ENCODE results near the gene PATL2. TPM values are rescaled to one million over a fixed set of nuclear protein-coding genes. Genes with fewer than 3 reads are reported as not detected.

PATL2 gene
- total and polyA plus RNA-seq, 2 experiments from 2014 or later = 0.77 to 0.85 TPM

DNA sequence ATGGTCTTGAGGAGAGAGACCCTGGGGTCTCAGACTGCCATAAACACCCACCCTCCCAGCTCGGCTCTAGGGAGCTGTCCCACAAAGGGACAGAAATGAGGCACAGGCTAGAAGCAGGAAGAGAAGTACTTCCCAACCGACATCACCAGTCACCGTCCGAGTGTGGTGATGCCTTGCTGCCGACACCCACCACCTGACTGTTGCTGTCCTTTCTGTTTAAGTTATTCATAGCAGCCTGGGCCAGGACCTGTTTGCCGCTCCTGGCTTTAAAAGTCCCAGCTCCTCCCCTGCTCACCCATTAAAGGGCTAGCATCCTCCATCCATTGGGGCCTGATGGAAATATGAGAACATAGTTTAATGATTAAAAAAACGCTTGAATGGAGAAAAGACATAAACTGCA lies 34.4 kb downstream of the PATL2 start:
- WGBS (ENCODE audit: low lambda C conversion rate, missing lambda C conversion rate) = 74% methylated on average over 7 of the region's 7 CpGs
- DNase-seq (ENCODE audit: low spot score) = no peak
- no peak overlapping the region for H3K27ac ChIP-seq

GRCh38 chr15:44675911-44676310 lies 35.2 kb downstream of the PATL2 start:
- WGBS (ENCODE audit: low lambda C conversion rate, missing lambda C conversion rate) = 88% methylated on average over 5 of the region's 5 CpGs

More for the DNA sequence above, 34.4 kb downstream of the PATL2 start:
- Histone ChIP-seq H3K4me3 (no peak overlapping the region), H3K79me2 (no peaks in the 10 kb centered on the region), H3K27me3 (no peaks in the 10 kb centered on the region), H3K4me2 (no peak overlapping the region), H2AFZ (no peak overlapping the region), H3K9me3 (ENCODE audit: low read depth) (no peaks in the 10 kb centered on the region), H3K9me2 (replicated peaks; ENCODE audit: insufficient read depth) (no peaks in the 10 kb centered on the region), H3K36me3 (replicated peaks; ENCODE audit: insufficient read depth, low read depth) (no peaks in the 10 kb centered on the region), H4K20me1 (ENCODE audit: insufficient read depth, poor library complexity, severe bottlenecking) (no peaks in the 10 kb centered on the region), H3K4me1 (ENCODE audit: insufficient read depth) (no peaks in the 10 kb centered on the region)
- no peak for TF ChIP-seq EZH2phosphoT487 (IDR thresholded peaks at IDR 0.05; ENCODE audit: low read depth, severe bottlenecking, unreplicated experiment)
- no peak for TF ChIP-seq CTCF (IDR thresholded peaks at IDR 0.05; ENCODE audit: poor library complexity)
- no peak for TF ChIP-seq EZH2 (IDR thresholded peaks at IDR 0.05; ENCODE audit: borderline replicate concordance)

GRCh38 chr15:44673639-44674038 lies 37.5 kb downstream of the PATL2 start:
- Histone ChIP-seq H3K79me2 (no peaks in the 10 kb centered on the region), H2AFZ (no peak overlapping the region), H3K4me2 (no peak overlapping the region), H3K27me3 (no peaks in the 10 kb centered on the region), H3K9me3 (ENCODE audit: low read depth) (no peaks in the 10 kb centered on the region), H3K27ac (no peak overlapping the region), H3K36me3 (replicated peaks; ENCODE audit: insufficient read depth, low read depth) (no peaks in the 10 kb centered on the region), H3K9me2 (replicated peaks; ENCODE audit: insufficient read depth) (no peaks in the 10 kb centered on the region), H4K20me1 (ENCODE audit: insufficient read depth, poor library complexity, severe bottlenecking) (no peaks in the 10 kb centered on the region), H3K4me3 (no peak overlapping the region), H3K4me1 (ENCODE audit: insufficient read depth) (no peaks in the 10 kb centered on the region)
- DNase-seq (ENCODE audit: low spot score) = no peak
- 91% methylated on average over 2 of the region's 2 CpGs for WGBS (ENCODE audit: low lambda C conversion rate, missing lambda C conversion rate)
- no peak for TF ChIP-seq EZH2 (IDR thresholded peaks at IDR 0.05; ENCODE audit: borderline replicate concordance)
- no peak for TF ChIP-seq EZH2phosphoT487 (IDR thresholded peaks at IDR 0.05; ENCODE audit: low read depth, severe bottlenecking, unreplicated experiment)
- no peak for TF ChIP-seq CTCF (IDR thresholded peaks at IDR 0.05; ENCODE audit: poor library complexity)

More at GRCh38 chr15:44675911-44676310, 35.2 kb downstream of the PATL2 start:
- H3K9me2 ChIP-seq (replicated peaks; ENCODE audit: insufficient read depth) = no peaks in the 10 kb centered on the region
- H2AFZ ChIP-seq = no peak overlapping the region
- H3K4me1 ChIP-seq (ENCODE audit: insufficient read depth) = no peaks in the 10 kb centered on the region
- H3K4me3 ChIP-seq = no peak overlapping the region
- no peaks in the 10 kb centered on the region for H3K9me3 ChIP-seq (ENCODE audit: low read depth)
- H3K79me2 ChIP-seq = no peaks in the 10 kb centered on the region
- H4K20me1 ChIP-seq (ENCODE audit: insufficient read depth, poor library complexity, severe bottlenecking) = no peaks in the 10 kb centered on the region
- TF ChIP-seq EZH2 (IDR thresholded peaks at IDR 0.05; ENCODE audit: borderline replicate concordance) (no peak), CTCF (IDR thresholded peaks at IDR 0.05; ENCODE audit: poor library complexity) (no peak), EZH2phosphoT487 (IDR thresholded peaks at IDR 0.05; ENCODE audit: low read depth, severe bottlenecking, unreplicated experiment) (no peak)
- no peak for DNase-seq (ENCODE audit: low spot score)
- H3K4me2 ChIP-seq = no peak overlapping the region
- no peaks in the 10 kb centered on the region for H3K36me3 ChIP-seq (replicated peaks; ENCODE audit: insufficient read depth, low read depth)
- no peak overlapping the region for H3K27ac ChIP-seq
- no peaks in the 10 kb centered on the region for H3K27me3 ChIP-seq

Data from hepatocyte (in vitro differentiated cells).